HG03066 (cell line): Measurements from ENCODE around the gene FXR1.
"Not testable (repeated sequence)": the region's sequence is repeated elsewhere in the genome, so short reads cannot be mapped to it uniquely, and the experiment has no call there.

ENCODE experiments used
- ATAC-seq: cut with Tn5 transposase; IDR thresholded peaks from one replicate; pipeline ENCODE4 v1.9.1; 2021; ENCODE audit warnings: low read depth; ENCODE audit not compliant: unreplicated experiment

FXR1 gene

GRCh38 chr3:180932819-180933218, 20.3 kb downstream of the FXR1 start:
- no peak for ATAC-seq

DNA sequence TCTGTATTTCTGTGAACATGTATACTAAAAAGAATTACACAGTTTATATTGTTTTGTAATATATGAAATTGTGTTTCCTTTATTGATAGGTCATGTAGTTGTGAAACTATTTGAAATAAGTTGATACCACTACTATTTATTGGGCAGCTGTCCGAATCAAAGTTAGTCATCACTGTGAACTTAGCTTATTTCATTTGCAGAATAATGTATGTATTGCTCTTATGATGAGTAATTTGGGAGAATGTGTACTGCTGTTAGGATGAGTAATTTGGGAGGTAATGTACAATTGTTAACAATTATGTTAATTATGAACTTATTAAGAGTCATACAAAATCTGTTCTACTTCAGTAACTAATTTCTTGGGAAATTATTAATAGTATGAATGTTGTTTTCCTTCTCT, 22.2 kb downstream of the FXR1 start:
- no peak for ATAC-seq

GRCh38 chr3:180940826-180941225, 28.4 kb downstream of the FXR1 start:
- no peak for ATAC-seq

DNA sequence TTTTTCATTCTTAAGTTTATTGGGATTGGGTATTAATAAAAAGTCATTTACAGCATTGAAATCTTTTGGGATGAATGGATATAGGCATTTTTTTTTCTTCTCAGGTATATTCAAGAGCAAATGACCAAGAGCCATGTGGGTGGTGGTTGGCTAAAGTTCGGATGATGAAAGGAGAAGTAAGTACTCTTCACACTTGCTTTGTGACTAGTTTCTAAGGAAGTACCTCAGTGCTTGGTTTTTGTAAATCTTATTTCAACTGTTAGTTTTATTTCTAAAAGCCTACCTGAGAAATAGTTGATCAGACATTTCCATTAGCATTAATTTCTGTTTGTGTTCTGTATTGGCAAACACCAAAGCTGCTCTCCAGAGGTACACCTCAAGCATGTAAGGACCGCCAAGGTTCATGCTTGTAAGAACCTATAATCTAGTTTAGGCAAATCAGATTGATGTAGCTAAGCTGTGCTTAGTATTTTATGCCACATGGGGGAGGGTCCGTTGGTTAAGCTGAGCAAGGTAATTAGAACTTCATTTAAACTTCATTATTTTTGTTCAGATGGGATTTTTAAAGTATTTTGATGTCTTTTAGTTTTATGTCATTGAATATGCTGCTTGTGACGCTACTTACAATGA, 35.4 kb downstream of the FXR1 start:
- no peak for ATAC-seq

- ATAC-seq: no peak
These were observed 47.2 kb downstream of the FXR1 start for GRCh38 chr3:180959691-180960090.

DNA sequence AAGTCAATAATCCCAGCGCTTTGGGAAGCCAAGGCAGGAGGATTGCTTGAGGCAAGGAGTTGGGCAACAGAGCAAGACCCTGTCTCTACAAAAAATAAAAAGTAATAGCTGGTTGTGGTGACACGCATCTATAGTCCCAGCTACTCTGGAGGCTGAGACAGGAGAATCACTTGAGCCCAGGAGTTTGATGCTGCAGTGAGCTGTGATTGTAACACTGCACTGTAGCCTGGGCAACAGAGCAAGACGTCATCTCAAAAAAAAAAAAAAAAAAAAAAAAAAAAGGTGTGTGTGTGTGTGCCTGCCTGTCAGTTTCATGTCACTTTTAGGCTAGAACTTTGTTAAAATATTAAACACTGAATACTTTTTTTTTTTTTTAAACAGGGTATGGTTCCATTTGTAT, 48.6 kb downstream of the FXR1 start:
- no peak for ATAC-seq

DNA sequence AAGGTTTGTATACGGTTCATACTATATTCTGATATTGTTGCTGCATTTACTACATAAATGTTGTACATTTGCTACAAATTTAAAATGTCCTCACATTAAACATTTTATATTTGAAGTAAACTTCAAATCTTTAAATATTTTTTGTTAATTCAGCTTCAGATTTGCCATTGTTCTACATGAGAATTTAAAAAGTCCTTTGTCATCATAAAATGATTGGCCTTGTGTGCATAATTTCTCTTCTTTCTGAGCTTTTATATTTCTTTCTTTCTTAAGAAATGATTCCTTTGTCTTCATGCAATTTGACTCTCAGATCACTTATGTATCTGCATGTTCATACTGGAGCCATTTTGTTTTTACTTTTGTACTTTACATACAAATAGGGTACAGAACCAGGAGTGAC, 49.1 kb downstream of the FXR1 start:
- no peak for ATAC-seq

DNA sequence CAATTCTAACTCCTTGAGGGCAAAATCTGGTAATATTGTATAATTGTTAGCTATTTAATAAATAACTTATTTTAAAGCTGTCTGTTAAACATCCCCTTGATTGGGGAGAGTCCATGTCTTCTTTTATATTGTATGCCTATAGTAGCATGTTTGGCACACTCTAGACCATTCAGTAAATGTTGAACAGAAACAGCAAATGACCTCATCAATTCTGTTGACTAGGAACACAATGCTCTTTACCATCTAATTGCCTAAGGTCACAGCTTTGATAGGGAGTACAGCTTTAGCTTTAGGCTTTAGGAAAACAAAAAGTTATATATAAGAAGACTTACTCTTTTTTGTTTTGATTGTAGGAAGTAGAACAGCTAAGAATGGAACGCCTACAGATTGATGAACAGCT, 50.1 kb downstream of the FXR1 start:
- ATAC-seq: no peak

- ATAC-seq: no peak
These were observed 58.5 kb downstream of the FXR1 start for GRCh38 chr3:180970931-180971330.

GRCh38 chr3:180973543-180973942, 61.1 kb downstream of the FXR1 start:
- ATAC-seq: peak; percentile 52

- no peak for ATAC-seq
These were observed 61.8 kb downstream of the FXR1 start for GRCh38 chr3:180974286-180974685.

- no peak for ATAC-seq
These were observed 65.0 kb downstream of the FXR1 start for GRCh38 chr3:180977498-180977897.

DNA sequence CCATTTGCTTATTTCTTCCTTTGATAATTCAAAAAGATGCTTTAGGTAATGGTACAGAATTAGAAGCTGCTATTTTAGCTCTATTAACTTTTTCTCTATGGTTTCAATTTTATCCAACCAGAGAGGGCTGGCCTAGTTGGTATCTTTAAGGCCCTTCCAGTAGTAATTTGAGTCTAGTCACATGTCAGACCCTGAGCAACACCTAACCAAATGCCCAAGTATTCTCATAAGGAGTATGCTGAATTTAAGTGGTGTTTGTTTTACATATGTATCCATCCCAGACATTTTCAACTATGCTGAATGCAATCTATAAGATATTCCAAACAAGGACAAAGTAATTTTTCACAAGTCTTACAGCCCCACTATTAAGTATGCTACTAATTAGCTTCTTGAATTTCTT, 67.5 kb downstream of the FXR1 start:
- ATAC-seq: no peak

DNA sequence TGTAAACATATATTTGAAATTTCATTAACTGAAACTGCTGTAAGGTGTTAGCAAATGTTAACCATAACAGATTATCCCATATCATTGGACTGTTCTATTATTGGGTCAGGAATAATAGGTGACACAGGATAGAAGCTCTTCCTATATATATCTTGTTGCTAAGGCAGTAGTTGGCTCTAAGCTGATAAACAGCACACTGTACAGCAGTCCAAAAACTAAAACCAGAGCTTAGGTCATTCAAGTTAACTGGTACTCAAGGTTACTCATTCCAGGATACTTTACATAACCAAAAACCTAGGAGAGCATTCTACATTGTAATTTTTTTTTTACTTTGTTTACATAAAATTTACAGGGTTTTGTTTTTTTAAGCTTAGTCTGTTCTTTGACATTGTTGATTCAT, 68.1 kb downstream of the FXR1 start:
- no peak for ATAC-seq

- ATAC-seq: no peak
These were observed 69.4 kb downstream of the FXR1 start for GRCh38 chr3:180981912-180982311.

- no peak for ATAC-seq
These were observed 70.7 kb downstream of the FXR1 start for GRCh38 chr3:180983136-180983535.

DNA sequence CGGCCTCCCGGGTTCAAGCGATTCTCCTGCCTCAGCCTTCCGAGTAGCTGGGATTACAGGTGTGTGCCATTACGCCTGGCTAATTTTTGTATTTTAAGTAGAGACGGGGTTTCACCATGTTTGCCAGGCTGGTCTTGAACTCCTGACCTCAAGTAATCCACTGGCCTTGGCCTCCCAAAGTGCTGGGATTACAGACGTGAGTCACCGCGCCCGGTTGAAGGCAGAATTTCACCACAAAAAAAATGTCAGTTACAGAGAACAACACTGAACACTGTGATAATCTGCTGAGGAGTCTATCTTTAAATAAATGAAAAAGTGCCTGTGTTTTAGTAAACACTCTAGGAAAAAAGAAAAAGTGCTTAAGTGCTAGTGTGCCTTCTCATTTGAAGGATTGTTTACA, 73.9 kb downstream of the FXR1 start:
- ATAC-seq: not testable (repeated sequence)

DNA sequence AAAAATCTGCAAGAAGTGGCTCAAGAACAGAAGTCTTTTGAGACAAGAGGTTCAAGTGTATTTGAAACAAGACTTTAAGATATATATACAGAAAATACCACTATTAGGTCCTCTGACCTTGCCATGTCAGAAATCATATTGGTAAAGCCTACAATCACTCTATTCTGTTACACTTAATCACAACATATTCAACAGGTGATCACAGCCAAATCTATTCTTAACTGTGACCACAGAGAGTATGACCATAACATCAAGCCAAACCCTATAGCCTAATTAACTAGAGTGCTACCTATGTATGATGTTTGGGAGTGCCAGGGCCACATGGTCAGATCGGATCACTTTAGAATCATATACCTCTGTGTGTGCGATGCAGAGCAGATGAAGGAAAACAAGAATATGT, 74.9 kb downstream of the FXR1 start:
- ATAC-seq: no peak

- ATAC-seq: peak; percentile 98
These were observed 77.1 kb downstream of the FXR1 start, which contains the start of gene DNAJC19 for GRCh38 chr3:180989291-180990163. TSS of gene DNAJC19 (minus strand) at chr3:180989736. CDS start at chr3:180989602, 134 bp downstream.

GRCh38 chr3:180990505-180990904, 78.0 kb downstream of the FXR1 start:
- no peak for ATAC-seq

DNA sequence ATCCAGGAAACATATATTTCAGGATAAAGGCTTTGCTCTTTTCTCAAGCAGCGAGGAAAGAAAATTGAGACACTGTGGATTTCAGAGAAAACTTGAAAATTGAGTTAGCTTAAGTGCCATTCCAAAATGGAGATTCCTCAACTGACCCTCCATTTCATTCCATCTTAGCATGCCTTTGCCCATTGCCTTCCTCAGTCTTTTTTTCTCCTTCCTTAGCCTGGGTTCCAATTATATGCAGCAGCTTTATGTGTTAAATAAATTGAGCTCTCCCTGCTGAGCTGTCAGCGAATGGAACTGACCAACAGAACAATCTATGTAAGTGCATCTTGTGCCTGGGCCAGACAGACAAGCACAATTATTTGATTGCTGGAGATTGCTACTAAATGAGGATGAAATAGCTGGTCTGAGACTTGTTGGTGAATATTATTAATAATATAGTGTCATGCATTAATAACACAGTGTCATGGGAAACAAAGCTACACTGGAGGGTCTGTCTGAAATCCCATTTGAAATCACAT, 84.0 kb downstream of the FXR1 start:
- no peak for ATAC-seq

- ATAC-seq: not testable (repeated sequence)
These were observed 89.9 kb downstream of the FXR1 start for GRCh38 chr3:181002331-181002730.
